ENCODE measurements around the gene KBTBD6.
"Not testable (repeated sequence)": the region's sequence is repeated elsewhere in the genome, so short reads cannot be mapped to it uniquely, and the experiment has no call there.

Gene KBTBD6

DNA sequence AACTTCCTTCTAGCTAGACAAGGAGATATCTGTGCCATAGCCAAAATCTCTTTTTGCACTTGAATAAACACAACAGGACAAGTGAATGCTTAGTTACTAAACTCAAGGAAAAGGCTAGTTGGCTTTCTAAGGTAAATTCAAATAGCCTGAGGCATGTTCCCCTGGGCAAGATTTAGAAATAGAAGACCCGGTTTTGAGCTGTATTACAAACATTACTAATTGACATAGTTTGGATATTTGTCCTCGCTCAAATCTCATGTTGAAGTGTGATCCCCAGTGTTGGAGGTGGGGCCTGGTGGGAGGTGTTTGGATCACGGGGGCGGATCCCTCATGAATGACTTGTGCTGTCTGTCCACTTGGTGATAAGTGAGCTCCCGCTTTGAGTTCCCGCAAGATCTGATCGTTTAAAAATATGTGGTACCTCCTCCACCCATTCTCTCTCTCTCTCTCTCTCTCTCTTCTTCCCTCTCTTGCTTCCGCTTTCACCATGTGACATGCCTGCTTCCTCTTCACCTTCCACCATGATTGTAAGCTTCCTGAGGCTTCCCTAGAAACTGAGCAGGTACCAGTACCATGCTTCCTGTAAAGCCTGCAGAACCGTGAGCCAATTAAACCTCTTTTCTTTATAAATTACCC is 3.9 kb upstream of the KBTBD6 start:
- DNase-seq (ENCODE audit: low read depth in 1 of 2, low spot score in 1 of 2): no peak

- DNase-seq (ENCODE audit: low read depth in 1 of 2, low spot score in 1 of 2): no peak
Observed at GRCh38 chr13:41133951-41134350, 1.3 kb upstream of the KBTBD6 start.

DNA sequence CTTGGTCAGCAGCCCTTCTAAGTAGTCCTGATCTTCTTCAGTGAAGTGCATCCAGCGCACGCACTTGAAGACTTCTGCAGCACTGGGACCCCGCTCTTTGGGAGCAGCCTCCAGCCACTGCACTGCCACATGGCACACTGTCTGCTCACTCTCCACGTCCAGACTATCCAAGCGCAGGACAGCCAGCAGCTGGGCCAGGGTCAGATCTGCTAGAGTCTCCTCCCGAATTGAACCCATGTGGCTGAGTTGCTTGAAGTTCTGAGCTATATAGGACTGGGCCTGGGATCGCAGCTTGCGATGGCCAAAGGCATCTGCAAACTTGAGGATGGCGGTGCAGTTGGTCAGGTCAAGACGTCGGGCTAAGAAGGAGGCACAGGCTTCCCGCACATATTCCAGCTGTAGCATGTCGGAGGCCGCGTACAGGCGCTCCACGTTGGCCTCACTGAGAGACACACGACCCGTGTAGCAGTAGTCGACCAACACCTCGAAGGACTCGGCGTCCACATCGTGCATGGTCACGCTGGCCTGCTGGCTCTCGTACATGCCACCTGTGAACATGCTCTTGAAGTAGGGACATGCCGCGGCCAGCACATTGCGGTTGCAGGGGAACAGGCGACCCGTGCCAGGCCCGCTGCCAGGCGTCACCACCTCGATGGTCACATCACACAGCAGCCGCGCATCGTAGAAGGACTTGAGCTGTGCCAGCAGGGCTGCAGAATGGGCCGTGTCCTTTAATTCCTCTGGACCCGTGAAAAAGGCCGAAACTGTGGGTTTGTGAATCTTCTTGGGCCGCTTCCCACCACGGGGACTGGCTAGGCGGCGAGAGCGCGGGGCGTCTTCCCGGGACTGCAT is 716 bp downstream of the KBTBD6 start:
- DNase-seq (ENCODE audit: low read depth in 1 of 2, low spot score in 1 of 2): not testable (repeated sequence)

GRCh38 chr13:41131189-41131588 is 1.4 kb downstream of the KBTBD6 start:
- DNase-seq (ENCODE audit: low read depth in 1 of 2, low spot score in 1 of 2): not testable (repeated sequence)

DNA sequence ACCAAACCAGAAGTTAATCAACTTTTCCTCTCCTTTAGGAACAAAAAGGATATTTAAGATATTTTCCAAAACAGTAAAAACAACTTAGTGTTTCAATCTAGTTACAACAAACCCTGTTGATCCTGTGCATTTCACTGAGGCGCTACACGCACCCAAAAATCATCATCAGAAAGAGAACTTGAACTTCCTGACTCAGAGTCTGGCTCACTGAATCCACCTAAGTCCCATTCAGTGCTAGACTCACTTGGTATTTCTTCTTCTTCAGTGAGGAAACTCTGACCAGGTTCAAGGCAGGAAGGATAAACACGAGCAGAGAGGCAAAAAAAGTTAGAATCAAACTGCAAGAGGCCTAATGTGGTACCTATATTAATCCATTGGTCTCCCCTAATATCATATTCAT is 2.2 kb downstream of the KBTBD6 start:
- DNase-seq (ENCODE audit: low read depth in 1 of 2, low spot score in 1 of 2): no peak

GRCh38 chr13:41127701-41128100 is 4.9 kb downstream of the KBTBD6 start:
- no peak for DNase-seq (ENCODE audit: low read depth in 1 of 2, low spot score in 1 of 2)

DNA sequence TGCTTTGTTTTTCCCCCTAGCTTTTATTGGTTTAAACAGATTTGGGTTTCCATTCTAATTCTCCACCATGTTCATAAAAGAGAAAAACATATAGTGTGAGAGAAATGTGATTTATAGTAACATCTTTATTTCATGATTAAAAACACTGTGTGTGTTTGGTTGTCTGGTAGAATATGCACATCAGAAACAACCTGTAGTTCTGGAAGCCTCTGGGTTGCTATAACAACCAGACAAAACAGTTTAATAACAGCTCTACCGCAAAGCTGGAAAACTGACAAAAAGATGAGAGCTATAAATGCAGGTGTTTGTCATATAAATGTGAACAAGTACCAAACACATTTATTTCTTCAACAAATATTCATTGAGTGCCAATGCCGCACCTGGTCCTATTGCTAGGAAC is 9.8 kb downstream of the KBTBD6 start:
- DNase-seq (ENCODE audit: low read depth in 1 of 2, low spot score in 1 of 2): no peak

- no peak for DNase-seq (ENCODE audit: low read depth in 1 of 2, low spot score in 1 of 2)
Observed at GRCh38 chr13:41117869-41118268, 14.7 kb downstream of the KBTBD6 start.

DNA sequence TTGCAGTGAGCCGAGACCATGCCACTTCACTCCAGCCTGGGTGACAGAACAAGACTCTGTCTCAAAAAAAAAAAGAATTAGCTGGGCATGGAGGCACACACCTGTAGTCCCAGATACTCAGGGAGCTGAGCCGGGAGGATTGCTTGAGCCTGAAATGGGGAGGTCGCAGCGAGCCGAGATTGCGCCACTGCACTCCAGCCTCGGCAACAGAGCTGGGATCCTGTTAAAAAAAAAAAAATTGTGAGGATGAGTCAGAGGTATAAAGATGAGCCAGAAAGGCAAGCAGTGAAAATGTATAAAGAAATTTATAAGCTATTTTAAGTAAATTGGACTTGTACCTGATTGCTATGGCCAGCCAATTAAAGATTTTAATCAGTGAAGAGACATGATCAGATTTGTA is 21.1 kb downstream of the KBTBD6 start:
- no peak for DNase-seq (ENCODE audit: low read depth in 1 of 2, low spot score in 1 of 2)

DNA sequence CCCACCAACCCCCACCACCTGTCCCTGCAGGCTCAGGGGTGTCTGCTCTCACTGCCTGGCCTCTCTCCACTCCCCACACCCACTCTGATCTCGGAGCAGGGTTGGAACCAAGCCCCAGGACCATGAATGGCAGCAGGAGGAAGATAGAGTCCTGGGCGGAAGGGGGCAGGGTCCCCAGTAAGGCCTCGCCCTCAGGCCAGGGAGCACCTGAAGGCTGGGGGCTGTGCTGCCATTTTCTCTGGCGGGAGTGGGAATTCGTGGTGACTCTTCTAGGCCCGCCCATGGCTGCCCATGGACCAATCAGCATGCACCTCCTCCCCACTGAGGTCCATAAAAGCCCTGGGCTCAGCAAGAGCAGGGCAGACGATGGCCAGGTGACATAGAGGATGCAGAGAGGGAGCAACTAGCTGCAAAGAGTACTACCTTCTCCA is 25.0 kb downstream of the KBTBD6 start:
- DNase-seq (ENCODE audit: low read depth in 1 of 2, low spot score in 1 of 2): no peak

- DNase-seq (ENCODE audit: low read depth in 1 of 2, low spot score in 1 of 2): no peak
Observed at GRCh38 chr13:41107104-41107571, 25.5 kb downstream of the KBTBD6 start.

GRCh38 chr13:41099986-41100385 is 32.6 kb downstream of the KBTBD6 start:
- DNase-seq (ENCODE audit: low read depth in 1 of 2, low spot score in 1 of 2): no peak

GRCh38 chr13:41098761-41099160 is 33.8 kb downstream of the KBTBD6 start:
- no peak for DNase-seq (ENCODE audit: low read depth in 1 of 2, low spot score in 1 of 2)

- not testable (repeated sequence) for DNase-seq (ENCODE audit: low read depth in 1 of 2, low spot score in 1 of 2)
Observed at GRCh38 chr13:41095681-41096080, 36.9 kb downstream of the KBTBD6 start.

DNA sequence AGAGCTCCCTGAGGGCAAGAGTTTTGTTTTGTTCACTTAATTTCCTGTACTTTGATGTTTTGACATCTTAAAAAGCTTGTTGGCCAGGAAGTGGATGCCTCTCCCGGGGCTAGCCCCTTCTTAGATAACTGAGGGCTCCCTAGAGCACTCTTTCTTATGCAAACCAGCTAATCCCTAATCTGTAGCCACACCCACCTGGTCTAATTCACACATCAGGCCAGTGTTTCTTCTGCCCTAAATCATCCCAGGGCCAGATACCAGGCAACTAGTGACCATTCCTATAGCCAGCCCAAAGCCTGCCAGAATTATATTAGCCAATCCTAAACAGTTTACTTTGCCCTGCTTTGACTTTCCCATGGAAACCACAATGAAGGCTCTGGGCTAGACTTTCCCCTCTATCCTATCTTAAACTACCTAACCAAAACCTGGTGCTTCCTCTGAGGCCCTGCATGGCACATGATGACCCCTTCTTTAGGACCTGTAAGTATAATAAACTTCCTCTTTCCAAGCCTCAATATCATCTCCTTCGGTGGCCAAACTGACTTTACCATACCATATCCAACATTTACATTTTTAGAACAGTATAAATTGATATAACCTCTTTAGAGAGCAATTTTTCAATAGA is 46.5 kb downstream of the KBTBD6 start:
- DNase-seq (ENCODE audit: low read depth in 1 of 2, low spot score in 1 of 2): no peak

DNA sequence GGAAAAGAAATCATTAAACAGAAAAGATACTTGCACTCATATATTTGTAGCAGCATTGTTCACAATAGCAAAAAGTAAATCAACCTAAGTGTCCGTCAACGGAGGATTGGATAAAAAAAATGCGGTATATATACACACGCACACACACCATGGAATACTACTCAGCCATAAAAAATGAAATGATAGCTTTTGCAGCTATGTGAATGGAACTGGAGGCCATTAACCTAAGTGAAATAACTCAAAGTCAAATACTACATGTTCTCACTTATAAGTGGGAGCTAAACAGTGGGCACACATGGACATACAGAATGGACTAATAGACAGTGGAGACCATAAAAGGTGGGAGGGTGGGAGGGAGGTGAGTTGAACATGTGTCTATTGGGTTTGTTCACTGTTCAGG is 52.9 kb downstream of the KBTBD6 start:
- no peak for DNase-seq (ENCODE audit: low read depth in 1 of 2, low spot score in 1 of 2)

Measured in activated T-helper 1 cell treated with anti-CD3 and anti-CD28 coated beads, Interleukin-2, amount 50 U/mL, for 16 hours (primary cell).